Lower leg skin (tissue), 4 donors: ENCODE results near the gene PSMG4. TPM values are rescaled to one million over a fixed set of nuclear protein-coding genes. Genes with fewer than 3 reads are reported as not detected.

Experiments used
- DNase-seq, 2 donors: peaks; one replicate each; pipeline ENCODE4 v3.0.0-alpha.2; 2019; ENCODE audit warnings: low spot score in 2 of 2
- H3K4me3 ChIP-seq: fragments of 200-600 bp; sonication (generic); 2 replicates; pipeline ENCODE4 v1.5.1; 2017; ENCODE audit warnings: mild to moderate bottlenecking, low read depth; ENCODE audit not compliant: poor library complexity, severe bottlenecking
- POLR2A ChIP-seq, 2 donors: fragments of 450-650 bp; IDR thresholded peaks; one replicate each; pipeline ENCODE4 v1.6.1; 2016 to 2017; ENCODE audit warnings: antibody characterized with exemption in 2 of 2, mild to moderate bottlenecking in 1 of 2, moderate library complexity in 1 of 2
- WGBS, 2 donors: methylation state at CpG; one replicate each; pipeline ENCODE4 v1.1.5; 2018; 5-methylcytosine and 5-hydroxymethylcytosine counted together
- intact Hi-C: fragments of 100-400 bp; cut with DNase I; formaldehyde crosslinking; loops from one replicate; pipeline ENCODE4 v1.15.0; 2023; ENCODE audit warnings: low total_unique reads
- total RNA-seq, 4 donors: library from RNA; depleted of rRNA; stranded (reverse); fragments of >200 nt; gene quantifications; one replicate each; pipeline ENCODE4 v1.1.0, GENCODE V29; 2016
- TF ChIP-seq, protein P1 (sequence below), 3 donors: fragments of 450-650 bp; IDR thresholded peaks; one replicate each; pipeline ENCODE4 v1.5.1; 2016; ENCODE audit warnings: antibody characterized with exemption in 3 of 3, mild to moderate bottlenecking in 3 of 3, moderate library complexity in 2 of 3

The PSMG4 gene
- total RNA-seq, 4 donors from 2014 or later, result 16.2 to 22.1 (median 19.1) TPM

GRCh38 chr6:3251462-3252314 is 7.1 kb upstream of the PSMG4 start:
- TF ChIP-seq, protein P1, sequence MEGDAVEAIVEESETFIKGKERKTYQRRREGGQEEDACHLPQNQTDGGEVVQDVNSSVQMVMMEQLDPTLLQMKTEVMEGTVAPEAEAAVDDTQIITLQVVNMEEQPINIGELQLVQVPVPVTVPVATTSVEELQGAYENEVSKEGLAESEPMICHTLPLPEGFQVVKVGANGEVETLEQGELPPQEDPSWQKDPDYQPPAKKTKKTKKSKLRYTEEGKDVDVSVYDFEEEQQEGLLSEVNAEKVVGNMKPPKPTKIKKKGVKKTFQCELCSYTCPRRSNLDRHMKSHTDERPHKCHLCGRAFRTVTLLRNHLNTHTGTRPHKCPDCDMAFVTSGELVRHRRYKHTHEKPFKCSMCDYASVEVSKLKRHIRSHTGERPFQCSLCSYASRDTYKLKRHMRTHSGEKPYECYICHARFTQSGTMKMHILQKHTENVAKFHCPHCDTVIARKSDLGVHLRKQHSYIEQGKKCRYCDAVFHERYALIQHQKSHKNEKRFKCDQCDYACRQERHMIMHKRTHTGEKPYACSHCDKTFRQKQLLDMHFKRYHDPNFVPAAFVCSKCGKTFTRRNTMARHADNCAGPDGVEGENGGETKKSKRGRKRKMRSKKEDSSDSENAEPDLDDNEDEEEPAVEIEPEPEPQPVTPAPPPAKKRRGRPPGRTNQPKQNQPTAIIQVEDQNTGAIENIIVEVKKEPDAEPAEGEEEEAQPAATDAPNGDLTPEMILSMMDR (IDR thresholded peaks at IDR 0.05), result peak in 1 of 3 donors; percentile 97
- no peak for TF ChIP-seq POLR2A (IDR thresholded peaks at IDR 0.05)
- DNase-seq, result peak; percentile 81 to 96
- no peak overlapping the region for H3K4me3 ChIP-seq
- WGBS, 2 donors, result 35 to 39% methylated on average over 20 of the region's 20 CpGs
- intact Hi-C loops, result loop anchor here (10.0 kb wide), 1 partner anchor 127 kb away; no protein-coding TSS in a partner anchor

DNA sequence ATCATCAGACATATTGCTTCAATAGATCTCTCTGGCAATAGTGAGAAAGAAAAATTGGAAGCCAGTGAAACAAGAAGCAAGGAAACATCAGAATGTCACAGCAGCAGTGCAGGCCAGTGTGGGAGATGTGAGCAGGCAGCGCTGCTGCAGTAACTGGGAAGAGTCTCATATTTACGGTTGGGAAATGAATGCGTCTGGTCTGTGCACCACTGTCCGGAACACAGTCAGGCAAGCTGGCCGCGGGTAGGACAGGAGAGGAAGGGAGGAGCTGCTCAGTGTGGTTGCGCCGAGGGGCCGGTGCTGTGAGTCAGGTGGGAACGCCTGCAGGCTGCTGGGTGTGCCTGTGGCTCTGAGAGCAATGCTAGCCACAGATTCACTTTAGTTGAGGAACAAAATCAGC is 6.4 kb upstream of the PSMG4 start:
- TF ChIP-seq, protein P1 (IDR thresholded peaks at IDR 0.05), result no peak
- no peak for TF ChIP-seq POLR2A (IDR thresholded peaks at IDR 0.05)
- WGBS, 2 donors, result 85 to 87% methylated on average over 10 of the region's 10 CpGs
- intact Hi-C loops, result loop anchor here (10.0 kb wide), 1 partner anchor 128 kb away; no protein-coding TSS in a partner anchor
- DNase-seq, result no peak
- H3K4me3 ChIP-seq, result no peak overlapping the region

- no peak for TF ChIP-seq POLR2A (IDR thresholded peaks at IDR 0.05)
- TF ChIP-seq, protein P1 (IDR thresholded peaks at IDR 0.05), result no peak
- 92 to 94% methylated on average over 20 to 22 of the region's 22 CpGs for whole genome bisulfite sequencing, 2 donors
- intact Hi-C loops, result loop anchor here (10.0 kb wide), 1 partner anchor 128 kb away; no protein-coding TSS in a partner anchor
- DNase-seq, result no peak
- H3K4me3 ChIP-seq, result no peak overlapping the region
Measured at GRCh38 chr6:3252861-3253596, 5.7 kb upstream of the PSMG4 start.

- 95 to 96% methylated on average over 38 to 40 of the region's 40 CpGs for WGBS, 2 donors
- no peak overlapping the region for H3K4me3 ChIP-seq
- intact Hi-C loops, result loop anchor here (10.0 kb wide), 1 partner anchor 129 kb away; no protein-coding TSS in a partner anchor
- no peak for DNase-seq
- TF ChIP-seq, protein P1 (IDR thresholded peaks at IDR 0.05), result no peak
- TF ChIP-seq POLR2A (IDR thresholded peaks at IDR 0.05), result no peak
Measured at GRCh38 chr6:3253597-3253961, 5.2 kb upstream of the PSMG4 start.

DNA sequence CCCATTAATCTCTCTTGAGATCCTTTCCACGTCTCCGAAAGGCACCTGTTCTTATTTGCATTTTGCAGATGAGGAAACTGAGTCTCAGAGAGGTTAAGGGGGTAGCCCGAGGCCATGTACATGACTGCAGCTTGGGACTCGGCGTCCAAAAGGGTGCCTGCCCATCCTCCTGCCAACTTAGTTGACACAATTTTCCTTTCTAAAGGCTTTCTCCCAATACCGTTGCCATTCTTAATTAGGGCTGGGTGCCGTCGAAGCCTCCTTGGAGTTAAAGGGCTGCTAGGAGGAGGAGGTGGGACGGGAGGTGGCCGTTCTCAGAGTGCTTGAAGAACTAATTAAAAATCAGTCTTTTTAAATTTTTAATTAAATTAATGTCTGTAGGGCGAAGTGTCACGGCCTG is 546 bp upstream of the PSMG4 start:
- H3K4me3 ChIP-seq, result no peak overlapping the region
- no peak for DNase-seq
- TF ChIP-seq, protein P1 (IDR thresholded peaks at IDR 0.05), result no peak
- TF ChIP-seq POLR2A (IDR thresholded peaks at IDR 0.05), result no peak
- intact Hi-C loops, result loop anchor here (10.0 kb wide), 1 partner anchor 133 kb away; no protein-coding TSS in a partner anchor
- WGBS, 2 donors, result 51 to 58% methylated on average over 12 of the region's 12 CpGs
